HG02623 (cell line): ENCODE data around the gene GRIA3.
"Not testable (repeated sequence)": the region's sequence is repeated elsewhere in the genome, so short reads cannot be mapped to it uniquely, and the experiment has no call there.

Source experiments
- ATAC-seq: cut with Tn5 transposase; IDR thresholded peaks from one replicate; pipeline ENCODE4 v1.9.1; 2021; ENCODE audit warnings: moderate library complexity; ENCODE audit not compliant: unreplicated experiment

The GRIA3 gene

GRCh38 chrX:123271902-123272301, 87.8 kb downstream of the GRIA3 start:
- no peak for ATAC-seq

- ATAC-seq, result no peak
These were observed 88.6 kb downstream of the GRIA3 start for GRCh38 chrX:123272630-123273029.

GRCh38 chrX:123274796-123275195, 90.7 kb downstream of the GRIA3 start:
- no peak for ATAC-seq

GRCh38 chrX:123277347-123277746, 93.3 kb downstream of the GRIA3 start:
- ATAC-seq, result no peak

GRCh38 chrX:123277821-123278220, 93.7 kb downstream of the GRIA3 start:
- ATAC-seq, result no peak

- no peak for ATAC-seq
These were observed 98.2 kb downstream of the GRIA3 start for GRCh38 chrX:123282241-123282640.

- not testable (repeated sequence) for ATAC-seq
These were observed 99.3 kb downstream of the GRIA3 start for GRCh38 chrX:123283407-123283806.

GRCh38 chrX:123291623-123292022, 107.5 kb downstream of the GRIA3 start:
- no peak for ATAC-seq

- ATAC-seq, result no peak
These were observed 113.9 kb downstream of the GRIA3 start for GRCh38 chrX:123298026-123298425.

GRCh38 chrX:123303429-123303828, 119.4 kb downstream of the GRIA3 start:
- no peak for ATAC-seq

GRCh38 chrX:123308658-123309057, 124.6 kb downstream of the GRIA3 start:
- ATAC-seq, result no peak

- ATAC-seq, result no peak
These were observed 126.0 kb downstream of the GRIA3 start for GRCh38 chrX:123310112-123310511.

- no peak for ATAC-seq
These were observed 127.4 kb downstream of the GRIA3 start for GRCh38 chrX:123311486-123311885.

- no peak for ATAC-seq
These were observed 129.4 kb downstream of the GRIA3 start for GRCh38 chrX:123313486-123313885.

GRCh38 chrX:123320622-123321021, 136.5 kb downstream of the GRIA3 start:
- ATAC-seq, result no peak

GRCh38 chrX:123322536-123322935, 138.5 kb downstream of the GRIA3 start:
- no peak for ATAC-seq

GRCh38 chrX:123324625-123325024, 140.5 kb downstream of the GRIA3 start:
- ATAC-seq, result no peak

- peak; percentile 84 for ATAC-seq
These were observed 146.3 kb downstream of the GRIA3 start for GRCh38 chrX:123330229-123330942.

GRCh38 chrX:123331349-123331748, 147.3 kb downstream of the GRIA3 start:
- no peak for ATAC-seq

- ATAC-seq, result no peak
These were observed 147.8 kb downstream of the GRIA3 start for GRCh38 chrX:123331859-123332258.

GRCh38 chrX:123336666-123337065, 152.6 kb downstream of the GRIA3 start:
- no peak for ATAC-seq

- ATAC-seq, result no peak
These were observed 154.0 kb downstream of the GRIA3 start for GRCh38 chrX:123337886-123338639.
